Measurements from ENCODE around the gene RNF11.

RNF11 gene

DNA sequence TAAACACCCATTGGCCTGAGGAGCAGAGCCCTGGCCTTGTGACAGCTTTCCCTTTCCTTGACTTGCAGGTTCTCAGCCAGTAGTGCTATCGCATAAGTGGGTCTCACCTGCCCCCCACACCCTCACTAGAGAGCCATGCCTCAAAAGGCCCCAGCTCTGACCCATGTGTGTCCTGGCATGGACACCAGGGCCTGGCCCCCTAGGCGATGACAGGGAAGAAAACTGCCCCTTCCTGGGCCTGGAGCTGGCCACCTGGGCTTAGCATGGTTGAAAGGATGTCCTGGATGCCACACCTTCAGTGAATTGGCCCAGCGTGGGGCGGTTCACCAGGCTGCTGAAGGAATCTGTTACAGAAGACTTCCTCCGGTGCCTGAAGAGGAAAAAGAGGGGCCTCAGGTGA lies 75.8 kb downstream of the RNF11 start:
- no peak for DNase-seq (ENCODE audit: low read depth in 2 of 3, low spot score in 2 of 3)

DNA sequence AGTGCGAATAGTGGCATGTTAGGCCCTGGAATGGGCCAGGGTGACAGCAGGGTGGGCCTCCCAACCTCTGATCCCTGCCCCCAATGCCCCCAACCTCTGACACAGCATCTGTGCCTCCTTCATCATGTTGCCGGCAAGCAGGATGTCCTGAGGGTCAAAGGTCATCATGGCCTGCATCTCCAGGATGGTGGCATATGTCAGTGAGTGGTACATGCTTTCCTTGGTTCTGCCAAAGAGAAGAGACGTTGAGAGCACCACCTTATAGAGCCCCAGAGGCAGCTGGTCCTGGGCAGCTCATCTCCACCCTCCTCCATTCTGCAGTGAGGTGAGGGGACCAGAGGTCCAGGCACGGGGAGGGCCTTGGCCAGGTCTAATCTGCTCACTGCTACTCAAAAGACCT lies 76.6 kb downstream of the RNF11 start:
- DNase-seq (ENCODE audit: low read depth in 2 of 3, low spot score in 2 of 3), result no peak

DNA sequence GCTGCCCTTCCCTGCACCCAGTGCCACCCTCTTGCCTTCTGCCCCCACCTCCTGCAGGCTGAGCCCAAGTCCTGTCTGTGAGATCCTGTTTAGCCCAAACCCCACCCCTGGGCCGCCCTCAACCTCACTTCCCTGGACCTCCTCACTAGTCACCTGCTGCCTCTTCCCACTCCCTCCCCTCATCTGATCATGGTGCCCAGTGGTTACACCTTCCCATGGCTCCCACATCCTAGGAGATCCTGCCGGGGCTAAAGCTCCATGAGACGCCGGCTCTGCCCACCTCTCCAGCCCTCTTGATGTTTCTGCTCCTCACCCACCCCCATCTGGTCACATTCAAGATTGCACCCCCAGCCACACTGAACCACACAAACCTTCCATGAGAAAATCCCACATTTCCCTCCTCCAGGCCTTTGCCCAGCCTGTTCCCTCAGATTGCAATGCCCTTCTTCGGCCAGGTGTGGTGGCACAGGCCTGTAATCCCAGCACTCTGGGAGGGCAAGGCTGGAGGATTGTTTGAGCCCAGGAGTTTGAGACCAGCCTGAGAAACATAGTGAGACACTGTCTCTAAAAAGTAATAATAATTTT lies 77.3 kb downstream of the RNF11 start:
- no peak for DNase-seq (ENCODE audit: low read depth in 2 of 3, low spot score in 2 of 3)

DNA sequence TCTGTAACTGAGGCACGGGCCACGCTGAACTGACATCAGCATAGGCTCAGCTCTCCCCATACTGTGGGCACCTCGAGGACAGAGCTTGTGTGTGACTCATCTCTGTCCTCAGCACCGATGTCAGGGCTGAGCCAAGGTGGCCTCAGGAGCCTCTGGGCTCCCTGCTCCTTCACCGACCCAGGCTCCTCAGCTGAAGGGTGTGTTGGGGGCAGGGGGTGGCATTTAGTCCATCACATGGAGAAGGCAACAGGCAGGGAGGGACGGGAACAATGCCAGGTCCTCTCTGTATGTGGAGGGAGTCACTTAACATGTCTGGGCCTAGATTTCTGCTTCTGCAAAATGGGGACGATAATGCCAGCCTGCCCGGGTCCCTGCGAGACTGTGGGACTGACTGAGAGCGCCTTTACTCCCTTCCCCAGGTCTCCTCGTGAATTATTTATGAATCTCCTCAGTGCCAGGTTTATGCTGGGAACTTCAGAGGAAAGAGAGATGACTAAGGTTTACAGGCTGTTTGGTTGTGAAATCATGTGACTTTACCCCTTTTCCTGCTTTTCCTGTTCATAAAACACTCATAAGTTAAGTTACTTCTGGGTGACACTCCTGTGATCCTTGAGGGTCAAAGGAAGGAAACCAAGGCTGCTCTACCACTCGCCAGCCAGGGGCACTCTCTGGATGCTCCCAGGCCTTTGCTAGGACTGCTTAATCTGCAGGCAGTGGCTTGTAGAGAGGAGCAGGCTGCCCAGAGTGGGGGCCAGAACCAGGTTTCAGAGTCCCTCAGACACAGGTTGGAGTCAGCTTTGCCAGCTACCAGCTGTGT lies 78.1 kb downstream of the RNF11 start:
- no peak for DNase-seq (ENCODE audit: low read depth in 2 of 3, low spot score in 2 of 3)

DNA sequence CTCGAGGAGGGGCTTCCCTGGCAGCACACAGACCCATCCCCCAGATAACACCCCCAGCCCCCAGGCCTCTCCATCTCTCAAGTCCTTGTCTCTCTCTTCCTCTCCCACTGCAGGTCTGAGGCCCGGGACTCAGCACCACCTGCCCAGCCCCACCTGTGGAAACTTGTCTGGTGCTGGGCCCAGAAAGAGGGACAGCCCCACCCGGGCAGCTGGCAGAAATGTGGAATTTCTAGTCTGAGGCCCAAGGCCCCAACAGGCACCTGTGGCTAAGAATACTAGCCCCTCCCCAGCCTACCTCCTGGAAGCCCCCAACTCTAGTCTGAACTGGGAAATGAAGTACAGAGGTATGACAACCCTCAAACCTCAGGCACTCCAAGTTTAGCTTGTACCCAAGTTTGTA lies 78.9 kb downstream of the RNF11 start:
- DNase-seq (ENCODE audit: low read depth in 2 of 3, low spot score in 2 of 3), result no peak

DNA sequence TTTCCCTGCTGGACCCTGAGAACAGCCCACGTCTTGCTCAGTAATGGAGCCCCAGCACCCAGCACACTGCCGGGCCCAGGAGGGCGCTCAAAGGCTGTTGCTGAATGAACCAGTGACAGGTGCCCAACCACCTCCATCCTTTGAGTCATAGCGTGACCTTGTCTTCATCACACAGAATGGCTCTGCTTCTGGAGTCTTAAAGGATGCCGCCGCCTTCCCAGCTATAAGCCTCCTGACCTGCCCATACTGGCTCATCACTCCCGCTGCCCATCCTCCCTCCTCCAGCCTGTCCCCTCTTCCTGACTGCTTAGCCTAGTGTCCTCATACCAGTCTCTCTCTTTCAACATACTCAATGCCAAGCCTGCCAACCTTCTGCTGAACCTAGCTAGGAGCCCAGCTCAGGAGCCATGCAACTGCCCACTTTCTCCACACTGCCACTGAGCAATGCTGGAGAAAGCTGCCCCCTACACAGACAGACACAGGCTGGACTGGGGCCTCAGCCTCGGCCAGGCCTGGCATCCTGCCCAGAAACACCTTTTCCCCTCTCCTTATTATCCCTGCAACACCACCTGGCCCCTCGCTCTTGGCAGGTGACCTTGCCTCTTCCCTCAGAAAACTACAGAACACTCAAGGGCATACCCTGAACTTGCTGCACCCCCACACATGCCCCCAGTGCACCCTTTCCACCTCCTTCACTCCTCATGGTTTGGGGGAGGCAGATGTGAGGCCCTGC lies 80.2 kb downstream of the RNF11 start:
- no peak for DNase-seq (ENCODE audit: low read depth in 2 of 3, low spot score in 2 of 3)

DNA sequence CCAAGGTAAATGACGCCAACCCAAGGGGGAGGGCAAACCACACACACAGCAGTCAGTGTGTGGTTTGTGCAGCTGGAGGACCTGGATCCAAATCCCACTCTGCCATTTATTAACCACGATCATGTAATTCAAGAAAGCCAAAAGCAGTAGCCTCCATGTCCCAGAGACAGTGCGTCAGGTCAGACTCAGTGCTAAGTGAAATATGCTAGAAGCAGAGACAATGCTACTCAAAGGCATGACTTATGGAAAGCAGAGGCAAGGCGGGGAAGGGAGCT lies 80.7 kb downstream of the RNF11 start:
- no peak for DNase-seq (ENCODE audit: low read depth in 2 of 3, low spot score in 2 of 3)

DNA sequence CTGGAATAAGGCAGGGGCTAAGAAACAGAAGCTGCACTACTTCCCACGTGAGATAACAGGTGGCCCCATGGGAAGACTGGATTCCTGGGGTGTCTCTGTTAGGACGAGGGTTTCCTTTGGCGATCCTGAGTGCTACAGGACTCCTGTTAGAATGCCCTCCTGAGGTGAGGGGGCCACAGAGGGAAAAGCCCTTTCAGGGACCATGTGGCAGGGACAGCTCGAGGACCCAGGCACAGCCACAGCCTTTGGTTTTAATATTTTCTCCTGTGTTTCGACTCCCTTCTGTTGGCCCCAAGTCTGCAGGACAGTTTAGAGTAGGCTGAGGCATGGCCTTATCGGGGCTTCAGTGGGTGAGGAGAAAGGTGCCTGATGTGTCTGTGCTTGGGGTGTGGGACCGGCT lies 81.7 kb downstream of the RNF11 start:
- no peak for DNase-seq (ENCODE audit: low read depth in 2 of 3, low spot score in 2 of 3)

DNA sequence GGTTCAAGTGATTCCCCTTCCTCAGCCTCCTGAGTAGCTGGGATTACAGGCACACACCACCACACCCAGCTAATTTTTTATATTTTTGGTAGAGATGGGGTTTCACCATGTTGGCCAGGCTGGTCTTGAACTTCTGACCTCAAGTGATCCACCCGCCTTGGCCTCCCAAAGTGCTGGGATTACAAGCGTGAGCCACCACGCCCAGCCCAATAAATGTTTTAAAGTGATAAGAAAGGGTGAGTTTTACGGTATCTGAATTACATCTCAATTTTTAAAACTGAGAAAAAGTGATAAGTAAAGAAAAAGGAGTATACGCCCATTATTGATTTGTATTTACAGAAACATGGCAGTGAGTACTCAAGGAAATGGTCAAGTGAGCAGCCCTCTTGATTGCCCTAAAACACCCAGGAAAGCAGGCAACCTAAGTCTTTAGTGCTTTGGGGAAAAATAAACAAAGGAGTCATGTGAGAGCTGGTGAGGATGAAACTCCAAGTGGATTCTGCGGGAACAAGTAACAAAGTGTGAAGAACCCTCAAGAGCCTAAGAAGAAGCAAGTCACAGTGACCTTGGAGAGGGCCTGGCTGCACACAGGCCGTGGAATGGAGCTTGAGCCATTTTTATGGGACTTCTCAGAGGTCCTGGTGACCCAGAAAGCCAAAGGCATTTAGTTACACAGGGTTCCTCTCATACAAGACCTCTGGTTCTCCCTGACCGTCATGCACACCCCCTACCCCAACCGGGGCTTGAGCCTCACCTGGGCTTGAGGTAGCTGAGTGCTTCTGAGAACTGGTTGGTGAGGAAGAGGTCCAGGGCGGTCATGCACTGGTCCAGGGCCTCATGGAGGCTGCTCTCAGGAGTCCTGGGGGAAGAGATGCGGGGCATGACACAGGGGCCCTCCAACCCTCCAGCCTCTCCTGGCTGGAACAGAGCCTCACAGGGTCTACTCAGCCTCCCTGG lies 85.2 kb downstream of the RNF11 start:
- no peak for DNase-seq (ENCODE audit: low read depth in 2 of 3, low spot score in 2 of 3)

DNA sequence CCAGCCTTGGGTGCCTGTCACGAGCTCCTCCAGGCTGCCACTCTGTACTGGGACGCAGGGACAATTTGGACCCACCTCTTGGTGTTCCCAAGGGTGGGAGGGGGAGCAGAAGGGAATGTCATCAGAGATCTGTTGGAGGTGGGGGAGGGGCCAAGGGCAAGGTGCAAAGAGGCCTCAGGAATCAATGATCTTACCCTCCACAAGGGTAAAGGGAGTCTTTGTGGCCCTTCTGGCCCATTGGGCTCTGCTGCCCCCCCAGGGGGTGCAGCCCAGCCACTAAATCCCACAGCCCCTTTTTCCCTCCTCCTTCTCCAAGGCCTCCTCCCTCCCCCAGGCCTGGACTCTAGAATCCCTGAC lies 85.8 kb downstream of the RNF11 start:
- DNase-seq (ENCODE audit: low read depth in 2 of 3, low spot score in 2 of 3), result no peak

DNA sequence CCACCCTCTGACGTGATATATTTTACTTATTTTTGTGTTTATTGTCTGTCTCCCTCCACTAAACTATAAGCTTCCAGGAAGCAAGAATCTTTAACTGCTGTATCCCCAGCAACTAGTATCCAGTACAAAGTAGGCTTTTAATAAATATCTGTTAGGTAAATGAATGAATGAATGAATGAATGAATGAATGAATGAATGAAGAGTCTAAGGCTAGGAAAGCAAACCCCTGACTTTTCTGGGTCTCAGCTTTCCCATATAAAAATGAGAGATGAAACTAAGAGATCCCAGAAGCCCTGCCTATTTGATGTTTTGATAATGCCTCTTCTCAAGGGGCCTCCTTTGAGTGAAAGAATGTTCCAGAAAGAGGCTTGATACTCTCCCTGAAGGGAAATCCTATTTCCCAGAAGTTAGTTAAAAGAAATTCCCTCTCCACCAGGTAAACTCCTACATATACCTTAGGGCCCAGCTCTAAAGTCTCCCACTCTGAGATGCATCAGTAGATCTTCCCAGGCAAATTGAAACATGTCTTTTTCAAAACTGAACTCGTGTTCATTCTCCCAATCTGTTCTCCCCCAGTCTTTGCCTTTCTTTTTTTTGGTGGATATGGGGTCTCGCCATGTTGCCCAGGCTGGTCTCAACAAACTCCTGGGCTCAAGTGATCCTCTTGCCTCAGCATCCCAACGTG lies 86.5 kb downstream of the RNF11 start:
- no peak for DNase-seq (ENCODE audit: low read depth in 2 of 3, low spot score in 2 of 3)
